Suppressor macrophage treated with lipopolysaccharide for 1 hour (primary cell): ENCODE data around the gene DHX30.
"Not testable (repeated sequence)": the region's sequence is repeated elsewhere in the genome, so short reads cannot be mapped to it uniquely, and the experiment has no call there.

Experiments used
- DNase-seq, 3 donors: peaks; one replicate each; pipeline ENCODE4 v3.0.0-alpha.2; 2020 to 2022

Gene DHX30

GRCh38 chr3:47802734-47803479 is at the start of gene DHX30:
Gene DHX30, plus strand, starts transcription at chr3:47803138. Its CDS starts 7,546 bp downstream, at chr3:47810684.
- DNase-seq = peak; percentile 90 to 98 (median 95)

GRCh38 chr3:47758261-47759025 is 44.5 kb upstream of the DHX30 start:
- DNase-seq = no peak

GRCh38 chr3:47760207-47760606 is 42.7 kb upstream of the DHX30 start:
- not testable (repeated sequence) for DNase-seq

- no peak for DNase-seq
Observed at GRCh38 chr3:47761046-47761445, 41.9 kb upstream of the DHX30 start.

- no peak for DNase-seq
Observed at GRCh38 chr3:47762233-47762632, 40.7 kb upstream of the DHX30 start.

- no peak for DNase-seq
Observed at GRCh38 chr3:47766186-47766585, 36.8 kb upstream of the DHX30 start.

- no peak for DNase-seq
Observed at GRCh38 chr3:47772047-47772446, 30.9 kb upstream of the DHX30 start.

GRCh38 chr3:47772788-47773187 is 30.1 kb upstream of the DHX30 start:
- DNase-seq = no peak

GRCh38 chr3:47778746-47779145 is 24.2 kb upstream of the DHX30 start:
- no peak for DNase-seq

- peak; percentile 50 to 88 (median 68) for DNase-seq
Observed at GRCh38 chr3:47780741-47781684, 21.9 kb upstream of the DHX30 start.

- peak; percentile 99 to 100 (median 100) for DNase-seq
Observed at GRCh38 chr3:47781685-47782445, 21.1 kb upstream of the DHX30 start, which contains the start of gene SMARCC1. Gene SMARCC1, minus strand, starts transcription at chr3:47781893. Its CDS starts 96 bp downstream, at chr3:47781797.

- DNase-seq = no peak
Observed at GRCh38 chr3:47782446-47783308, 20.3 kb upstream of the DHX30 start.

- no peak for DNase-seq
Observed at GRCh38 chr3:47783673-47784072, 19.3 kb upstream of the DHX30 start.

- DNase-seq = no peak
Observed at GRCh38 chr3:47791193-47791855, 11.6 kb upstream of the DHX30 start.

- DNase-seq = no peak
Observed at GRCh38 chr3:47792699-47793098, 10.2 kb upstream of the DHX30 start.

- DNase-seq = peak in 1 of 3 donors; percentile 6
Observed at GRCh38 chr3:47794544-47794943, 8.4 kb upstream of the DHX30 start.

- peak in 2 of 3 donors; percentile 31 to 47 for DNase-seq
Observed at GRCh38 chr3:47799733-47800132, 3.2 kb upstream of the DHX30 start.

GRCh38 chr3:47803480-47804025 is 615 bp downstream of the DHX30 start:
- DNase-seq = no peak

- DNase-seq = no peak
Observed at GRCh38 chr3:47804577-47804976, 1.6 kb downstream of the DHX30 start.

GRCh38 chr3:47813551-47814177 is 10.7 kb downstream of the DHX30 start:
- DNase-seq = peak; percentile 15 to 51 (median 29)
